ENCODE measurements around the gene PLCB1. TPM values are rescaled to one million over a fixed set of nuclear protein-coding genes. Genes with fewer than 3 reads are reported as not detected.
A peak's percentile ranks its signal among the peaks of the same experiment; 100 is the strongest.

PLCB1 gene
- total RNA-seq, 2 donors from 2014 or later = 16.9 to 20.8 TPM

DNA sequence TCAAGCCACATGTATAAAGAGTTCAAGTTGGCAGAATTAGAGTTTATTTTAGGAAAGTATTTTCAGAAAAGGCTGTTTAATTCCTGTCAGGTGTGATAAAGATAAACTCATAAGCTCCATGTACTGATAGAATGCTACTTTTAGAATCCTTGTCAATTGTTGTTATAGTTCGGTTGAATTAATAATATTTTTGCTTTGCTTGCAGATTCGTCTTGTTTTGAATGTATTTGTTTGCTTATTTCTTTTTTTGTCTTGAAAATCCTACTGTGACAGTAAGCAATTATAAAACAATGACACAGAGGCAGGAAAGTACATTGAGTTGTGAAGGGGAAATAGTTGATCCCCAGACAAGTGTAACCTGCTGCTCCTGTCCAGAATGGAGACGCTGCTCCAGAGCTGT lies 602.9 kb downstream of the PLCB1 start:
- intact Hi-C loops (cut with DNase I) = no loop called here
- DNase-seq (ENCODE audit: low spot score) = no peak

DNA sequence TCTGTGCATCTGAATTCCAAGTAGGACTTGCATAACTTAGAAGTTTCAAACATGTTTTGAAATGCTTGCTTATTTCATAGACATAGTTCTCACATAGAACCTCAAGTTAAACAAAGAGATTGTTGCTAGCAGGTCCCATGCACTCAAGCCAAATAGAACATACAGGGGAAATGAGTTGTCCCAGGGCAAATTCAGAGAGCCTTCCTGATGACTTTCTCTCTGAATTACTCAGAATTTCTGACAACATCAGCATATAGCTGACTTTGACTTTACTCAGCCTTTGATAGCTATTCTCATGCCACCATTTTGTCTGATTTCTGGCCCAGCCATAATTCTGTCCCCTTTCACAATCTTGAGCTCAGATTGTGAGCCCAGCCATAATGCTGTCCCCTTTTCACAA lies 603.6 kb downstream of the PLCB1 start:
- intact Hi-C loops (cut with DNase I) = no loop called here
- no peak for DNase-seq (ENCODE audit: low spot score)

DNA sequence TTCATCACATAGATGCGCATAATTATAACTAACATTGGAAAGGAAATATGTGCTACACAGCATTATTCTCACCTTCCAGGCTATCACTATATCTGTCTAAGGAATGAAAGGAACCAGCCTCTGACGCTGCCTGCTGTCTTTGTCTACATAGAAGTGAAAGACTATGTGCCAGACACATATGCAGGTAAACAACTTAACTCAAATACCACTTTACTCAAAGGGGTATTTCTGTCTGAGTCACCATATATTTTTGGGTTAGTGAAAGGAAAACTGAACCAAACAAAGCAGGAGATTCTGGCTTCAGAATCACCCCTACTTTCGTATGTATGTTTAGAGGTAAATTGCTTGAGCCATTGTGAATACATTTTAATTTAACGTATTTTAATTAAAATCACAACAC lies 608.2 kb downstream of the PLCB1 start:
- DNase-seq (ENCODE audit: low spot score) = no peak
- intact Hi-C loops (cut with DNase I) = no loop called here

- no peak for DNase-seq (ENCODE audit: low spot score)
- intact Hi-C loops (cut with DNase I) = no loop called here
Observed at GRCh38 chr20:8744228-8744844, 612.3 kb downstream of the PLCB1 start.

DNA sequence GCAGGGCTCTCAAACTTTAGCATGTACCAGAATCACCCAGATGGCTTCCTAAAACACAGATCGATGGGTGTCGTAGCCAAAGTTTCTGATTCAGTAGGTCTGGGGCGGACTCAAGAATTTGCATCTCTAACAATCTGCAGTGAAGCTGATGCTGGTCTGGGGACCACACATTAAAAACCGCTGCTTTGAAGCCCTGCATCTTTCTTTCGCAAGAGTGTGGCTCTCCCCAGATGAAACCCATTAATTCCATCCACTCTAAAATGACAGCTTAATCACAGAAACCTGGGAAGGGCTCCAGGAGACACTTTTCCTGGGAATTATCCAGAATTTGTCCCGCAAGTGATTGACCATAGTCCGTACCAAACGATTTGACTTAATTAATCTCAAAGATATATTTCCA lies 617.0 kb downstream of the PLCB1 start:
- intact Hi-C loops (cut with DNase I) = no loop called here
- no peak for DNase-seq (ENCODE audit: low spot score)

GRCh38 chr20:8749986-8750385 lies 617.9 kb downstream of the PLCB1 start:
- intact Hi-C loops (cut with DNase I) = loop anchor here in 1 of 2 donors (10.0 kb wide), 2 partner anchors 615 to 645 kb away; no protein-coding TSS in a partner anchor
- DNase-seq (ENCODE audit: low spot score) = no peak

GRCh38 chr20:8755340-8756118 lies 623.5 kb downstream of the PLCB1 start:
- no peak for DNase-seq (ENCODE audit: low spot score)
- intact Hi-C loops (cut with DNase I) = loop anchor here in 1 of 2 donors (10.0 kb wide), 2 partner anchors 609 to 639 kb away; no protein-coding TSS in a partner anchor

DNA sequence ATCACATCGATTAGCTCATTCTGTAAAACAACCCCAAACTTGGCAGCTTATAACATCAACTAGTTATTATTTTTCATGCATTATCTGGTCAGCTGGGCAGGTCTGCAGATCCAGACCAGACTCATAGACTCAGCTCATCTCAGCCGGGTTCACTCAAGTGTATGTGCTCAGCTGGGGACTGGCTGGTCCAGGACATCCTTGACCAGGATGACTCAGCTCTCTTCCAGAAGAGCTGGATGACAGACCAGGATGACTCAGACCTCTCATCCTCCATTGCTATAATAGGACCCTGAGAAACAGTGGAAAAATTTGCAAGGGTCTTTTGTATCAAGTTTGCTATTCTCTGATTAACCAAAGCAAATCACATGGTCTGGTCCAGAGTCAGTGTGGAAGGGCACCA lies 624.3 kb downstream of the PLCB1 start:
- peak; percentile 72 for DNase-seq (ENCODE audit: low spot score)
- intact Hi-C loops (cut with DNase I) = loop anchor here in 1 of 2 donors (10.0 kb wide), 2 partner anchors 608 to 638 kb away; no protein-coding TSS in a partner anchor

- intact Hi-C loops (cut with DNase I) = loop anchor here in 1 of 2 donors (10.0 kb wide), 2 partner anchors 608 to 638 kb away; no protein-coding TSS in a partner anchor
- DNase-seq (ENCODE audit: low spot score) = no peak
Observed at GRCh38 chr20:8757146-8757545, 625.1 kb downstream of the PLCB1 start.

DNA sequence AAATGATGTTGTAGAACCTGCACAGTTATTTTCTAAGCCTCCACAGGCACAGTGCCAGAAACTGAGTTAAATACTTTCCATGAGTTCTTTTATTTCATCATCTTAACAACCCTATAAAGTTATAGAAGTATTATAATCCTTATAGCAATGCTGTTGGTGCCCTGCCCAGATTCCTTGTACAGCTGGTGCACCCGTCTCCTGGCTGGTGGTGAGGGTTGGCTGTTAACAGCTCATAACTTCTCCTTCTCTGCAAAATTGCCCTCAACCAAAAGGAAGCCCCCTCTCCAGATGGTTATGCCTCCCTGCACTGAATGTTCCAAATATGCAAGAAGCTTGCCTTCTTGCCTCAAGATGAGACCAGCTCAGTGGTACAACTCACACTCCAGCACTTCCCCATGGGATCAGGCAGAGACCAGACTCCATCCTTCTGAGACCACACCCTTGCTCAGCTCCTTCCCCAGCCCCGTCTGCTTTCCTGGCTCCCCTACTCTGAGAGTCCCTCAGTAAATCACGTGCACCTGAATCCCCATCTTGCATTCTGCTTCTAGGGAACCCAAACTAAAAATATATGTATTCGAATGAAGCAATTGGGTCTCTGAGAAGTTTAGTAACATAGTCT lies 632.4 kb downstream of the PLCB1 start:
- DNase-seq (ENCODE audit: low spot score) = no peak
- intact Hi-C loops (cut with DNase I) = loop anchor here in 1 of 2 donors (10.0 kb wide), 1 partner anchor 600 kb away; no protein-coding TSS in a partner anchor

GRCh38 chr20:8766868-8767390 lies 634.9 kb downstream of the PLCB1 start:
- intact Hi-C loops (cut with DNase I) = loop anchor here in 1 of 2 donors (10.0 kb wide), 1 partner anchor 598 kb away; no protein-coding TSS in a partner anchor
- DNase-seq (ENCODE audit: low spot score) = no peak

GRCh38 chr20:8774412-8774811 lies 642.3 kb downstream of the PLCB1 start:
- intact Hi-C loops (cut with DNase I) = no loop called here
- DNase-seq (ENCODE audit: low spot score) = no peak

DNA sequence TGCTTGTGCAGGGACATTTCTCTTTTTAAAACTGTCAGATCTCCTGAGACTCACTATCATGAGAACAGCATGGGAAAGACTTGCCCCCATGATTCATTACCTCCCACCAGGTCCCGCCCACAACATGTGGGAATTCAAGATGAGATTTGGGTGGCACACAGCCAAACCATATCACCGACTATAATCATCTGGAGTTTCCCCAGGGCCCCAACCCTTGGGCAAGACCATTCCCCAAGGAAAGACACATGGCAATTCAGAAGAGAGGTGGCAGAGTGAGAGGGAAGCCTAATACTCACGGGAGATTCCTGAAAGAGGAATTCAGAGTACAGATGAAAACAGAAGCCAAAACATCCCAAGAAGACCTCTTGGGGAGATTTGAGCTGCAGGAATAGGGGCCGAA lies 645.8 kb downstream of the PLCB1 start:
- intact Hi-C loops (cut with DNase I) = no loop called here
- no peak for DNase-seq (ENCODE audit: low spot score)

- DNase-seq (ENCODE audit: low spot score) = no peak
- intact Hi-C loops (cut with DNase I) = no loop called here
Observed at GRCh38 chr20:8778387-8778786, 646.3 kb downstream of the PLCB1 start.

DNA sequence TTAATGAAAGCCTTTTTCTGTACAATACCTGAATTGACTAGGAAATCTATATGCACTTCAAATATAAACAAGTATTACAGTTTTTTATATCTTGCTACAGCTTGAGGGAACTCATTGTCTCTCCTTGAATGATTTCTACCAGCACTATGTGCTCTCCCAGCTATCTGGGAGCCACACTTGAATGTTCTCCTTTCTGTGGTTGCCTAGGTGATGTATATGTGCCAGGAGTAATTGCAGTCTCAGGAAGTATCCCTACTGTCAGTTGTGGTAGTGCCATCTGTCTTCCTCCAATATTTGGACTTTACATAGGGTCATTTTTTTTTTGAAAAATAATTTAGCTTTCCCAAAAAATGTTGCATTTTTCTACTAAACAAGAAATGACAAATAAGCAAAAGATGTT lies 648.8 kb downstream of the PLCB1 start:
- DNase-seq (ENCODE audit: low spot score) = no peak
- intact Hi-C loops (cut with DNase I) = loop anchor here in 1 of 2 donors (10.0 kb wide), 1 partner anchor 74 kb away; no protein-coding TSS in a partner anchor

GRCh38 chr20:8782804-8783203 lies 650.7 kb downstream of the PLCB1 start:
- DNase-seq (ENCODE audit: low spot score) = no peak
- intact Hi-C loops (cut with DNase I) = loop anchor here in 1 of 2 donors (10.0 kb wide), 1 partner anchor 72 kb away; no protein-coding TSS in a partner anchor

- no peak for DNase-seq (ENCODE audit: low spot score)
- intact Hi-C loops (cut with DNase I) = loop anchor here in 1 of 2 donors (10.0 kb wide), 1 partner anchor 71 kb away; no protein-coding TSS in a partner anchor
Observed at GRCh38 chr20:8783734-8784133, 651.7 kb downstream of the PLCB1 start.

DNA sequence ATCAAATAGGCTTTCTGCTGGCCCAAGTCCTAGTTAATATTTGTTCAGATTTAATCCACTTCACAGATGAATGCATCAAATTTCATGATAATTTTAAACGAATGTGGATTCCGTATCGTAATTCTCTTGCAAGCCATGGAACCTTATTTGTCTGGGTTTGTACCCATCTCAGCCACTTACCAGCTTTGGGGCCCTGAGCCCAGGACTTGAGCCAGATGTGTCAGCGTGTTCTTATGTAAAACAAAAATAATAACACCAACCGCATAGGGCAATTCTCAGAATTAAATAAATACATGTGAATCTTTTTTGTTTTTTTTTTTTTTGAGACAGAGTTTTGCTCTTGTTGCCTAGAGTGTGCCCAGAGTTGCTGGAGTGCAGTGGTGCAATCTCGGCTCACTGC lies 654.3 kb downstream of the PLCB1 start:
- DNase-seq (ENCODE audit: low spot score) = no peak
- intact Hi-C loops (cut with DNase I) = loop anchor here in 1 of 2 donors (10.0 kb wide), 1 partner anchor 68 kb away; no protein-coding TSS in a partner anchor

DNA sequence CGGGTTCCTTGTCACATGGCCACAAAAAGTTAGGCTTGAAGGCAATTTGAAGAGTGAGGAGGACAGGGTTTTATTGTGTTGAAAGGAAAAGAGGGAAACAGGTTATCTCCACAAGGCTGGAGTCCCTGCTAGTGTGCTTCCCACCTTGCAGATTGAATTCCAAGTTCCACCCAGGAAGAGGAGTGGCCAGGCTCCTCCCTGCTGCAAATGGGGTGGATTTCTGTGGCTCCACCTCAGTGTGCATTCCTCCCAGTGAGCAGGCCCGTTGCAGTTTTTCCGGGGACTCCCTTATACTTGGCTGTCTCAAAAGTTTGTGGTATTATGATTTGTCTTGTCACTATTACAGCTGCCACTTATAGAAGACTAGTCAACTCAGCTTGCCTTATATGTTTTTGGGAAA lies 655.0 kb downstream of the PLCB1 start:
- intact Hi-C loops (cut with DNase I) = loop anchor here in 1 of 2 donors (10.0 kb wide), 1 partner anchor 68 kb away; no protein-coding TSS in a partner anchor
- DNase-seq (ENCODE audit: low spot score) = no peak
